ENCODE measurements around the gene RHNO1. TPM values are rescaled to one million over a fixed set of nuclear protein-coding genes. Genes with fewer than 3 reads are reported as not detected.

Gene RHNO1
- total RNA-seq, 4 donors from 2014 or later: 15.1 to 20.0 (median 18.6) TPM

DNA sequence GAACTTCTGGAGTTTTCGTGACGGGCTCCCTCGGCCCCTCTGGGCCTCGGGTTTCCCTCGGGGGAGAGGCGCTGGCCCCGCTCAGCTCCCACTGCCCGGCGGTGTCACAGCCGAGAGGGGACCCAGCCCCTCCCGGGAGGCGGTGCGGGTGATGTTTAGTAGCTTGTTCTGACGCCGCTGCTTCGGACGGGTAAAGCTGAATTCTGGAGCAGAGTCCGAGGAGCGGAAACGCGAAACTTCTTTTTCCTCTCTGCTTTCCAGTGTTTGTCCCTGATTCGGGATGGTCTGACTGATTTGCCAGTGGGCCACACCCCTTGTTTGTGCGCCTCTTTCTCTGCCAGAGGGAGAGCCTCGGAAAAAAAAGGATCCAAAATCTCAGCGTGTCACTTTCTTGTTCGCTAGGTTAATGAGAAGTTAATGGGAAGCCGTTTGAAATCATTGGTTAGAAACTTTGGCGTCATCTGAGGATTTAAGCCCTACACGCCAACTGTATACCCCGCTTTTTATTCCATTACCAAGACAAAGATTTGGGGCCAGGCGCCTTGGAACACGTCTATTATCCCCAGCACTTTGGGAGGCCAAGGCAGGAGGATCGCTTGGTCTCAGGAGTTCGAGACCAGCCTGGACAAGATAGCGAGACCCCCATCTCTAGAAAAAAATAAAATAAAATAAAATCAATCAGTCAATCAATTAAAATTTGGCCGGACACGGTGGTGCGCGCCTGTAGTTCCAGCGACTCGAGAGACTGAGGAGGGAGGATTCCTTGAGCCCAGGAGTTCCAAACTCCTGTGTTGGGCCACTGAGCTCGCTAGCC, 14.4 kb downstream of the RHNO1 start:
- no peak for DNase-seq
- peak overlapping the region; percentile 89 to 98 (median 94) for H3K27ac ChIP-seq
- TF ChIP-seq, protein P1, sequence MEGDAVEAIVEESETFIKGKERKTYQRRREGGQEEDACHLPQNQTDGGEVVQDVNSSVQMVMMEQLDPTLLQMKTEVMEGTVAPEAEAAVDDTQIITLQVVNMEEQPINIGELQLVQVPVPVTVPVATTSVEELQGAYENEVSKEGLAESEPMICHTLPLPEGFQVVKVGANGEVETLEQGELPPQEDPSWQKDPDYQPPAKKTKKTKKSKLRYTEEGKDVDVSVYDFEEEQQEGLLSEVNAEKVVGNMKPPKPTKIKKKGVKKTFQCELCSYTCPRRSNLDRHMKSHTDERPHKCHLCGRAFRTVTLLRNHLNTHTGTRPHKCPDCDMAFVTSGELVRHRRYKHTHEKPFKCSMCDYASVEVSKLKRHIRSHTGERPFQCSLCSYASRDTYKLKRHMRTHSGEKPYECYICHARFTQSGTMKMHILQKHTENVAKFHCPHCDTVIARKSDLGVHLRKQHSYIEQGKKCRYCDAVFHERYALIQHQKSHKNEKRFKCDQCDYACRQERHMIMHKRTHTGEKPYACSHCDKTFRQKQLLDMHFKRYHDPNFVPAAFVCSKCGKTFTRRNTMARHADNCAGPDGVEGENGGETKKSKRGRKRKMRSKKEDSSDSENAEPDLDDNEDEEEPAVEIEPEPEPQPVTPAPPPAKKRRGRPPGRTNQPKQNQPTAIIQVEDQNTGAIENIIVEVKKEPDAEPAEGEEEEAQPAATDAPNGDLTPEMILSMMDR (IDR thresholded peaks at IDR 0.05): no peak
- peak in 1 of 4 donors; percentile 5 for TF ChIP-seq POLR2A (IDR thresholded peaks at IDR 0.05)
- 33 to 49% methylated on average over 19 to 29 of the region's 42 CpGs for WGBS, 2 donors
- no peaks in the 10 kb centered on the region for H3K27me3 ChIP-seq
- no peaks in the 10 kb centered on the region for H3K9me3 ChIP-seq
- intact Hi-C loops (cut with DNase I): no loop called here
- H3K4me3 ChIP-seq: peak overlapping the region; percentile 68 to 97 (median 78)
- H3K4me1 ChIP-seq: peaks cover 6 to 37% (median 10%) of the 10 kb centered on the region in 3 donors
- peaks cover 0 to 12% (median 0%) of the 10 kb centered on the region in 3 donors for H3K36me3 ChIP-seq

DNA sequence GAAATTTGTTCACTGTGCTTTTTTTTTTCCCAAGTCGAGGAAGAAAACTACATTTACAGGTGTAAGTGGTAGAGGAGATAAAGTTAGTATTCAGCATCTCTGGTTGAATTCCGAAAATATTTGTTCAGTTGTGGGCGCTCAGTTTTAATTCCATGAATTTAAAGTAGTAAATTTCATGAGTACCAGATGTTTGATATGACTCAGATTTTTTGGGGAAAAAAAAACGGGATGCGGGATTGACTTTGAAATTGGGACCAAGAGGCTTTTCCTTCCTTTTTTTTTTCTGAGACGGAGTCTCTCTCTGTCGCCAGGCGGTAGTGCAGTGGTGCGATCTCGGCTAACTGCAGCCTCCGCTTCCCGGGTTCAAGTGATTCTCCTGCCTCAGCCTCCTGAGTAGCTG, 15.2 kb downstream of the RHNO1 start:
- peak overlapping the region in 2 of 4 donors; percentile 95 to 98 for H3K27ac ChIP-seq
- H3K9me3 ChIP-seq: no peaks in the 10 kb centered on the region
- peaks cover 6 to 37% (median 10%) of the 10 kb centered on the region in 3 donors for H3K4me1 ChIP-seq
- H3K4me3 ChIP-seq: peak overlapping the region in 2 of 4 donors; percentile 72 to 97
- WGBS, 2 donors: 67 to 81% methylated on average over 12 of the region's 12 CpGs
- DNase-seq: no peak
- peaks cover 0 to 10% (median 0%) of the 10 kb centered on the region in 3 donors for H3K36me3 ChIP-seq
- no peaks in the 10 kb centered on the region for H3K27me3 ChIP-seq
- TF ChIP-seq POLR2A (IDR thresholded peaks at IDR 0.05): no peak
- TF ChIP-seq, protein P1 (IDR thresholded peaks at IDR 0.05): no peak
- intact Hi-C loops (cut with DNase I): no loop called here

GRCh38 chr12:2893007-2893406, 16.0 kb downstream of the RHNO1 start:
- 50 to 61% methylated on average over 6 to 7 of the region's 8 CpGs for WGBS, 2 donors
- TF ChIP-seq POLR2A (IDR thresholded peaks at IDR 0.05): no peak
- TF ChIP-seq, protein P1 (IDR thresholded peaks at IDR 0.05): no peak
- Histone ChIP-seq H3K9me3 (no peaks in the 10 kb centered on the region), H3K27ac (peak overlapping the region in 1 of 4 donors; percentile 98), H3K36me3 (peaks cover 0 to 7% (median 0%) of the 10 kb centered on the region in 3 donors), H3K27me3 (no peaks in the 10 kb centered on the region), H3K4me1 (peaks cover 6 to 37% (median 10%) of the 10 kb centered on the region in 3 donors), H3K4me3 (peak overlapping the region in 1 of 4 donors; percentile 25)
- no peak for DNase-seq
- intact Hi-C loops (cut with DNase I): no loop called here

DNA sequence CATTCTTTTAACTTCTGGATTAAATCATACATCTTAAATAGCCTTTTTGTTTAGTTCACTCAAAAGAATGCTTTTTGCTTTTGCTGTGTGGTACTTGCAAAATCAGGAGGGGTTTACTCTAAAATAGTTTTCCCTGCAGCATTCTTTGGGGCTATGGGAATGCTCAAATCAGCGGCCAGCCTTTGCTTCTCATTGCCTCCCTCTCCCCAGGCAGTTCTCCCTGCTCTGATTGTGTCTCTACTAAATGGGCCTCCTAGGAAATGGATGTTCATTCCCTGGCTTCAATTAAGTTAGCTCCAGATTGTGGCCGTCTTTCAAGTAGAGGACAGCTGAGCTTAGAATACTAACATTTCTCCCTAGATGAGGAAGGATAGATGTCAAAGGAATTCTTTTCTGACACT, 18.0 kb downstream of the RHNO1 start:
- Histone ChIP-seq H3K27ac (no peak overlapping the region), H3K4me1 (peaks cover 4 to 33% (median 9%) of the 10 kb centered on the region in 3 donors), H3K9me3 (no peaks in the 10 kb centered on the region), H3K27me3 (no peaks in the 10 kb centered on the region), H3K4me3 (no peak overlapping the region), H3K36me3 (no peaks in the 10 kb centered on the region)
- intact Hi-C loops (cut with DNase I): no loop called here
- no peak for DNase-seq
- 42 to 86% methylated on average over 2 of the region's 2 CpGs for WGBS, 2 donors
- no peak for TF ChIP-seq POLR2A (IDR thresholded peaks at IDR 0.05)
- TF ChIP-seq, protein P1 (IDR thresholded peaks at IDR 0.05): no peak

- Histone ChIP-seq H3K36me3 (no peaks in the 10 kb centered on the region), H3K9me3 (no peaks in the 10 kb centered on the region), H3K27ac (no peak overlapping the region), H3K4me3 (no peak overlapping the region), H3K4me1 (peaks cover 0 to 29% (median 7%) of the 10 kb centered on the region in 3 donors), H3K27me3 (no peaks in the 10 kb centered on the region)
- intact Hi-C loops (cut with DNase I): no loop called here
- DNase-seq: no peak
- TF ChIP-seq, protein P1 (IDR thresholded peaks at IDR 0.05): no peak
- no peak for TF ChIP-seq POLR2A (IDR thresholded peaks at IDR 0.05)
- 70 to 73% methylated on average over 2 of the region's 2 CpGs for WGBS, 2 donors
These were observed 18.5 kb downstream of the RHNO1 start for GRCh38 chr12:2895511-2895910.

All from esophagus squamous epithelium (tissue), 5 donors.